Left ventricle myocardium superior (tissue), 1 donor: ENCODE data around the gene PPM1J. TPM values are rescaled to one million over a fixed set of nuclear protein-coding genes. Genes with fewer than 3 reads are reported as not detected.
A peak's percentile ranks its signal among the peaks of the same experiment; 100 is the strongest.

Experiments
- ATAC-seq: fragments of 200-7000 bp; cut with Tn5 transposase; one replicate; pipeline ENCODE4 v1.9.1; 2020; ENCODE audit warnings: mild to moderate bottlenecking, moderate library complexity
- DNase-seq: peaks from one replicate; pipeline ENCODE4 v3.0.0-alpha.2; 2020
- intact Hi-C: fragments of 100-400 bp; cut with micrococcal nuclease; formaldehyde crosslinking; loops from one replicate; pipeline ENCODE4 v1.11.0; 2022
- total RNA-seq: library from RNA; stranded (reverse); fragmentation: NEBNext Ultra II Directional; extraction: Animal tissue kit (Norgen Biotek cat#: 25700); gene quantifications from one replicate; pipeline ENCODE4 v1.2.1, GENCODE V29; 2021
- donor health status: DM: no; HTN: yes; CAD: no; lungs with severe emphysema.

Gene PPM1J
- total RNA-seq, 1 donor from 2014 or later: 7.2 TPM

DNA sequence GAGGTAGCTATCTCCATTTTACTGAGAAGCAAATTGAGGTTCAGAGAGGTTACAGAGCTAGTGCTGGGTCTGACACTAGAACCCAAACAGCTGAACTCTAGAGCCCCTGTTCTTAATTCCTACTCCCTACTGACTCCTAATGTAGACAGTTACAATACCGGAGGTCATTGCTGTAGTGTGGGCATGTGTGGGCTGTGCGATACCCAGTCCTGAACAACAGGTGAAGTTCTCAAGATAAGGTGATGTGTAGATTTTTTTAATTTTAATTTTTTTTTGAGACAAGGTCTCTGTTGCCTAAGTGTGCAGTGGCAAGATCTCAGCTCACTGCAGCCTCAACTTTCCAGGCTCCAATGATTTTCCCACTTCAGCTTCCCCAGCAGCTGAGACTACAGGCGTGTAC is 6.6 kb downstream of the PPM1J start:
- intact Hi-C loops: loop anchor here (10.0 kb wide), 1 partner anchor 314 kb away; the partner anchor contains the start of gene CTTNBP2NL
- ATAC-seq (no peak), DNase-seq (no peak)

DNA sequence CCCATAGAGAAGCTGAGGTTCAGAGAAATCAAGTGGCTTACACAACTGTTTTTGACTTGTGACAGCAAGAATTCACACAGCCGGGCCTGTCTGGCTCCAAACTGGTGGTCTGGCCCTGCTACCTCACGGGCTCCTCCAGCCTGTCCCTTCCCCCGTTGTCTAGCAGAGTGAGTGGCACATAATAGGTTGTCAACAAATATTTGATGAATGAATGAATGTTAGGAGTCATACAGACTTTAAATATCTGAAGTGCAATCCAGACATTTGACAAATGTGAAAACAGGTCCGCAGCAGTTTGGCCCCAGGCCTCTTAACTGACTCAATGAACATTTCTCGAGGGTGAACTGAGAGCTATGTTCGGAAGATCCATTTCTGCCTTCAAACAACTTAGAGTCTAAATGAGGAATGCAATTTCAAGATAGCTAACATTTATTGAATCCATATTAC is 7.1 kb downstream of the PPM1J start:
- DNase-seq (no peak), ATAC-seq (no peak)
- intact Hi-C loops: loop anchor here (10.0 kb wide), 1 partner anchor 313 kb away; the partner anchor contains the start of gene CTTNBP2NL

DNA sequence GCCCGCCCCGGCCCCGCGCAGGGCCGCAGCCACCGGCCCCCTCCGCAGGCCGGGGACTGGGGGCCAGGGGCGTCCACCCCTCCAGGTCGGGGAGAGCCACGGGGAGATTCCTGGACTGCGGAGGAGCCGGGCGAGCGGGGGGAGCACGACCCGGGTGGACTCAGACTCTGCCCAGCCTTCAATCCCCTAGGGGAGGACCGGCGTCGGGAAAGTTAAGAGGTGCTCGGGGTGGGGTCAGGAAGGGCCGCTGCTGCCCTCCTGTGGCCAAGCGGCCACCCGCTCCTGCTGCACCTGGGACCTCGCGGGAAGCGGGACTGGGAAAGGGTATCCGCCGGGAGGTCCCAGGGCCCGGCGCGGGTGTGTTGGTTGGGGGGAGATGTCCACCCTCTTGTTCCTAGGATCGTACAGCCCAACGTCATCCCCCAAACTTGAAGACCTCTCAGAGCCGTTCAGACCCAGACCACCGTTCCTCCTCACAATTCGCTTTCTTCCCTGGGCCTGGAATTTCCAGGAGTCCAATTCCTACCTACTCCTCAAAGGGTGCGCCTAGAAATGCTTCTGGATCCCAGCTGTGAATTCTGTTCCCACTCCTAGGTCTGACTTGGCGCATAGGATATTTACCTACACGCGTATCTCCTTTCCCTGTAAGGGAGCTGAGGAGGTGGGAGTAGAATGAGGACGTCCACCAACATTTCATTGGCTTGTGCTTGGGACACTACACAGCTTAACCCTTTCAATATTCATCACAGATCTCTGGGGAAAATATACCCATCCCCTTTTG is 7.7 kb downstream of the PPM1J start:
- intact Hi-C loops: loop anchor here (10.0 kb wide), 1 partner anchor 313 kb away; the partner anchor contains the start of gene CTTNBP2NL
- DNase-seq: peak; percentile 92
- peak; percentile 75 for ATAC-seq

DNA sequence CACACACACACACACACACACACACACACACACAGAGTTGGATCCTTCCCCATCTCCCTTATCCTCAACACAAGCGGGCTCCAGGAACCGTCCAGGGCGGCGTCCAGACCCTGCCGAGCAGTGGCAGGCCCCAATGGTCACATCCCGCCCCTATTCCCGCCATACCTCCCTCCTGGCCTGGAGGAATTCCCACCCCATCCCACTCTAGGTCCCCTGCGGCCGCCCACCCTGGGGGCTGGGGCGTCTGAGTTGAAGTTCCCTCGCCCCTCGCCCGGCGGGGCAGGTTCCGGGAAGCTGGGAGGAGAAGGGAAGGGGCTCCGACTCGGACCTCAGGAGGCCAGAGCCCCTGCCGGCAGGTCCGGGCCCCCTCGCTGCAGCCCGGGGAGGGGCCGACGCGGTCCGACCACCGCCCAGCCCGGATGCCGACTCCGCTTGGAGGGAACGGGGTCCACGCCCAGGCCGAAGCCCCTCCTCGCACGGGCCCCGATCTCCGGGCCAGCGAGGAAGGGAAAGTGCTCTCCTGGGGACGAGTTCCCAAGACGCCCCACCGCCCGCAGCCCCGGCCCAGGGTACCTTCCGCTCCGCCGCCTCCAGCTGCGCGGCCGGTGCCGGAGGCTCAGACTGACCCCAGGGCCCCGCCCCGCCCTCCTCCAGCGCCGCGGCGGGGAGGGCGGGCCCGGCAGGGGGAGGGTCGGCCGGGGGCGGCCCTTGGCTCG is 8.5 kb downstream of the PPM1J start, which contains the start of gene RHOC:
RHOC (minus strand) TSS at position 623 of the 716 bp plus-strand sequence. CDS start 3,328 bp downstream, outside the sequence.
- intact Hi-C loops: loop anchor here (10.0 kb wide), 1 partner anchor 312 kb away; the partner anchor contains the start of gene CTTNBP2NL
- ATAC-seq: peak; percentile 87
- peak; percentile 89 for DNase-seq

DNA sequence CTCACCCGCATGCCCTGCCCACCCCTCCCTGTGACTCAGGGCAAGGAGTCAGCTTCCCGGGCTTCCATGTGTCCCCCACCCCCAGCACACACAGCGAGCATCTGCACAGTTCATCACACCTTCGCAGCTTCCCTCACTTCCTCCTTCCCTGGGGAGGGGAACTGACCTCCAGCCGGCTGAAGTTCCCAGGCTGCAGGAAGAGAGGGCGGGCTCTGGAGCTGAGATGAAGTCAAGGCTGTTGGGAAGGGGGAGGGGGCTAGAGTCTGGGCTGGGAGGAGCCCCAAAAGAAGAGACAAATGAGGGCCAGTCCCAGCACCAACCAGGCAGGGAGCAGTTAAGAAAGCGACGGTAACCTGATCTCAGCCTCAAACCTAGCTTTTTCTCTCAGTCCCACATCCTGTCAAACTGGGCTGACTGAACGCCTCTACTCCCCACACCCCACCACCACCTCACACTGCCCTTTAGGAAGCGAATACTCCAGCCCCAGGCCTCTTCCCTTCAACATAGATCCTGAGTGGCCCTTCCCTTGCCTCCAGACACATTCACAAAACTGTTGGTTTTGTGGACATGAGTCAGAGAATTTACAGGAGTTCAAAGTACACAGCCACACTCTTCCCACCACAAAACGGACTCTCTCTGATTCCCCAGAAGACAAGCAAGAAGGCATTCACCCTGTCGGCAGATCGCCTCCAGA is 10.1 kb downstream of the PPM1J start:
- intact Hi-C loops: loop anchor here (10.0 kb wide), 1 partner anchor 310 kb away; the partner anchor contains the start of gene CTTNBP2NL
- peak; percentile 57 for ATAC-seq
- peak; percentile 85 for DNase-seq

DNA sequence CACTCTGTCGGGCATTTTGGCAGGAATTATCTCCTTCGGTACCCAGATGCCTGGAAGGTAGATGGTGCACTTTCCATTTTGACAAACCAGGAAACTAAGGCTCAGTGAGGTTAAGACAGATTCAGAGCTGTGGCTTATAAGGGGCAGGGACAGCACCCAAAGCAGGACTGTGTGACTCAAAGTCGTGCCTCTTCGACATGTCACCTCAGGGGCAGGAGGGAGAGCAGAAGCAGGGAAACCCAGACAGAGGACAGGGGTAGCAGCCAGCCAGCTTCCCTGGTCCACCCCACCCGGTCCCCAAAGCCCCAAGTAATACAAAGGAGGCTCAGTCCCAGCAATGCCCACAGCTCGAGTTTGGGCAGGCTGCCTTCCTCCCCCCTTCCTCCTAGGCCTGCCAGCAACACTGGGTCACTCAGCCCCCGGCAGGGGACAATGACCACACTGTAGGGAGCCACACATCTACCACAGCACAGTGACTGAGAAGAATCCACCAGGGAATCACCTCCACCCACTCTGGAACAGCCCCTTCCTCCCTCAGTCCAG is 10.7 kb downstream of the PPM1J start:
- ATAC-seq (no peak), DNase-seq (no peak)
- intact Hi-C loops: loop anchor here (10.0 kb wide), 1 partner anchor 310 kb away; the partner anchor contains the start of gene CTTNBP2NL

DNA sequence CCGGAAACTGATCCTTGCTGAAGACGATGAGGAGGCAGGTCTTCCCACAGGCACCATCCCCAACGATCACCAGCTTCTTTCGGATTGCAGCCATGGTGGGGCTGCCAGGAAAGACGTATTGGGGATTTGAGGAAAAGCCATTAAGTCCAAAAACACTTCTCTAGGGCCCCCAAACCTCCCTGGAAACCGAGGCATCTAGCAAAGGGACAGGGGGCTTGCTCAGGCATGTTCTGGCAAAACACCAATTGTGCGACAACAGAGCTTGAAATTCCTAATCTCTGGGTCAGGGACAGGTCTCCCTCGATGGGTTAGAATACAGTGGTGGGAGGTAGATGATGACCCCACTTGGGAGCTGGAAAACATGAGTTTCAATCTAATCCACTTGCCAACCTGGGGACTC is 11.4 kb downstream of the PPM1J start:
- intact Hi-C loops: loop anchor here (10.0 kb wide), 1 partner anchor 309 kb away; the partner anchor contains the start of gene CTTNBP2NL
- ATAC-seq (no peak), DNase-seq (no peak)

DNA sequence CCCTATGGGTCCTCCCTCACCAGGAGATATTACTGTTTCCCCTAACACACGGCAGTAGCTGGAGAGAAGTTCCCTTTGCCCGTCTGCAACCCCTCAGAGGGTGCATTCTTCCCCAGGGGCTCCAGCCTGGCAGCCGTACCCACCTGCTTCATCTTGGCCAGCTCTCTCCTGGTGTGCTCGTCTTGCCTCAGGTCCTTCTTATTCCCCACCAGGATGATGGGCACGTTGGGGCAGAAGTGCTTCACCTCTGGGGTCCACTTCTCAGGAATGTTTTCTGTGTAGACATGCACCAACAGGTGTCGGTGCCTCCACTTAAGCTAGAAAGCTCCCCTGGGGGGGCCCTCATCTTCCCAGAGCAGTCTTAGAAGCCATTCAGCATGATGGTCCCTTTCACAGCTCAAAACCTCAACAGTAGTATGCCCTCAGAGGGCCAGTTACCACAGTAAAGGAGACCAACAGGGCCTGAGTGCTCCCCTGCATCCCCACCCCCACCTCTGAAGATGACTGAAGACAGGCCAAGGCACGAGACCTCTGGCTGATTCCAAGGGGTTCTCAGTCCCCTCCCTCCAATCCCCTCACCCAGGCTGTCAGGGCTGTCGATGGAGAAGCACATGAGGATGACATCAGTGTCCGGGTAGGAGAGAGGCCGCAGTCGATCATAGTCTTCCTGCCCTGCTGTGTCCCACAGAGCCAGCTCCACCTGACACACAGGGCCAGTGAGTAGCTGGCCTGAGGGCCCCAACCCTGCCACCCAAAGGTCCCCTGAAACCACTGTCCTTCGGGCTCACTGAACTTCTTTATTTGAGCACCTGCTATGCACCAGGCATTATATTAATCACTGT is 12.5 kb downstream of the PPM1J start:
- intact Hi-C loops: loop anchor here (10.0 kb wide), 1 partner anchor 308 kb away; the partner anchor contains the start of gene CTTNBP2NL
- ATAC-seq: no peak
- DNase-seq: no peak

DNA sequence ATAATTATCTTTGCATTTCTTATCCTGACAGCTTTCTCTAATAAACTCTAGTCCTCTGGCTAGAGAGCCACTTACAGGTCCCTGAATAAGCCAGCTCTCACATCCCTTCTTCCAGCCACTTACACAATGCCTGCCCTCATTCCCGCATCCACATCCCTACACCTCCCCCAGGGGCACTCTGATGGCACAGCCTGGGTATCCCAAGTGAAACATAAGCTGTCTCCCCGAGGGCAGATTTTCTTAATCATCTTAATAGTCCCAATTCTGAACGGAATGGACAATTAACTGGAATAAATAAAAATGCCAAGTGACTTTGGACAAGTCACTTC is 13.1 kb downstream of the PPM1J start:
- DNase-seq (no peak), ATAC-seq (no peak)
- intact Hi-C loops: loop anchor here (10.0 kb wide), 1 partner anchor 307 kb away; the partner anchor contains the start of gene CTTNBP2NL

DNA sequence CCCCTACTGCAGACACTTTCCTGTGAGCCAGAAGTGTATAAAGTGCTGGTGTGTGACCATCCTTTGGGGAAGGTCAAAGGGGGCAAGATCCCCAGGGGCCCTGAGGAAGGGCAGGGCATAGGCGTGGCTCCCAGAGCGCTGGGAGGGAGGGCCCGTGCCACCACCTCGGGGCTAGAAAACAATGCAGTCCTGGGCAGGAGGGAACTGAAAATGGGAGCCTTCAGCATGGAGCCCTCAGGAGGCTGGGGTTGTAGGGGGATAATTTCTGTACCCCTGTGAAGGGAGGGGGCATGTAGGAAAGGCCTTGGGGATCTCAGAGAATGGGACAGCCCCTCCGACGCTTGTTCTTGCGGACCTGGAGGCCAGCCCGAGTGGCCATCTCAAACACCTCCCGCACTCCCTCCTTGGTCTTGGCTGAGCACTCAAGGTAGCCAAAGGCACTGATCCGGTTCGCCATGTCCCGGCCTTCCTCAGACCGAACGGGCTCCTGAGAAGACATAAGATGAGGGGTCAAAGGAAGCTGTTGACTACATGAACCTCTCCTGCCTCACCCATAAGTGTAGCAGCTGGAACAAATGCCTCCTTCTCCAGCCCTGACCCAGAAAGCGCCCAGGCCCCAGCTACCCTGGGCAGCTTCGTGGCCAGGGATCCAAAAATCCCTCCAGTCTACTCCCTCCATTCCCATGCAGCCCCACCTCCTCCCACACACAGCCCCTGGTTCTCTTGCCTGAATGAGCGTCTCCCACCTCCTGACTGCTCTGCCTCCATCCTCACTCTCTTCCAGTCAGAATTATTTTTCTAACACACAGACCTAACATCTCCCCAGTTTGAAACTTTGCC is 13.7 kb downstream of the PPM1J start:
- intact Hi-C loops: loop anchor here (10.0 kb wide), 1 partner anchor 307 kb away; the partner anchor contains the start of gene CTTNBP2NL
- ATAC-seq: peak; percentile 0
- DNase-seq: no peak

DNA sequence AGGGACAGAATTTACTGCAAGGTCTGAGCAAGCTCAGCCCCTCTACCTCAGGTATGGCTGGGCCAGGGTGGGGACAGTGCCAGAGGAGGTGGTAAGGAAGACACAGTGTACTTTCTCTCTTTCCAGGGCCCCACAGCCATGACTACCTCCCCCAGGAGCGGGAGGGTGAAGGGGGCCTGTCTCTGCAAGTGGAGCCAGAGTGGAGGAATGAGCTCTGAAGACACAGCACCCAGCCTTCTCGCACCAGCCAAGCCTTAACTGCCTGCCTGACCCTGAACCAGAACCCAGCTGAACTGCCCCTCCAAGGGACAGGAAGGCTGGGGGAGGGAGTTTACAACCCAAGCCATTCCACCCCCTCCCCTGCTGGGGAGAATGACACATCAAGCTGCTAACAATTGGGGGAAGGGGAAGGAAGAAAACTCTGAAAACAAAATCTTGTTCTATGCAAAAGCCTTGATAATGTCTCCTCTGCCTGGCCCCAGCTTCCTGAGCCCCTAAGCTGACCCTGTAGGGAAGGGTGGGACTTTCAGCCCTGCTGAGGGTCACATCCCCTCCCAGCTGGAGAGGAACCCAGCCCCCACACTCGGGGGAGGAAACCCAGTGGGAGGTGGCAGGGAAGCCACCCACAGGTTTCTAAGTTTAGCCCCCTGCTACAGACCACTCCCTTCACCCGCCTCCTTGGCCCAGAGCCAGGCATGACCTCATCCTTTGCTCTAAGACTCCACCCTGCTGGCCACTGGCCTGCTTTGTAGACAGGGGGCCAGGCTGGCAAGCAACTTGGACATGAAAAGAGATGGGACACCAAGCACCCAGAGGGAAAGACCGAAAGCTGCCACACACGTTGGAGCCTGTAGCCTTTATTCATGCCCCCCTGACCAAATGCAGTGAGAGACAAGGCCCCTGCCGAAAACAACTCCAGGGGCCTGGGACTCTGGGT is 14.6 kb downstream of the PPM1J start:
- ATAC-seq (peak; percentile 79), DNase-seq (peak; percentile 99)
- intact Hi-C loops: loop anchor here (10.0 kb wide), 1 partner anchor 306 kb away; the partner anchor contains the start of gene CTTNBP2NL

DNA sequence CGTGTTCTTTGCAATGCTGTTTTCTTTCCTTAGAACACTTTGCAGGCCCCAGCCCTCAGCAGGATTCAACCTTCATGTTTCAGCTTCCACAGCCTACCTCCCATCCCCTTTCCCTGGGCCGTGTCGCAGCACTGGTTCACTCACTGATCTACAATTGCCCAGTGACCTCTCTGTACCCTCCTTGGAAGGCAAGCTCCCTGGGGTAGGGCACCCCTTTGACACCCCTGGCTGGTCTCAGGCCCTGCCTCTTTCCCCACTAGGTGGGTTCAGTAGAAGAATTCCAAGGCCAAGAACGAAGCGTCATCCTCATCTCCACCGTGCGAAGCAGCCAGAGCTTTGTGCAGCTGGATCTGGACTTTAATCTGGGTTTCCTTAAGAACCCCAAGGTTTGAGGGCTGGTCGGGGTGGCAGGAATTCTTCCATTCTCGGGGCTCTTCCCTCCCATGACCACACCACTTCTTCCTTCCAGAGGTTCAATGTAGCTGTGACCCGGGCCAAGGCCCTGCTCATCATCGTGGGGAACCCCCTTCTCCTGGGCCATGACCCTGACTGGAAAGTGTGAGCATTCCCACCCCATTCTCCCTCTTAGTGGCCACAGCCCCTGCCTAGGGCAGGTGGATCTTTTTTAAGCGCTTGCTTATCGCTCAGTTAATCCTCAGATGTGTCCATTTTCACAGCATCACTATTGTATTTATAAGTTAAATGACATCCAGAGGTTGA is 15.5 kb downstream of the PPM1J start:
- intact Hi-C loops: loop anchor here (10.0 kb wide), 1 partner anchor 305 kb away; the partner anchor contains the start of gene CTTNBP2NL
- DNase-seq (no peak), ATAC-seq (no peak)

DNA sequence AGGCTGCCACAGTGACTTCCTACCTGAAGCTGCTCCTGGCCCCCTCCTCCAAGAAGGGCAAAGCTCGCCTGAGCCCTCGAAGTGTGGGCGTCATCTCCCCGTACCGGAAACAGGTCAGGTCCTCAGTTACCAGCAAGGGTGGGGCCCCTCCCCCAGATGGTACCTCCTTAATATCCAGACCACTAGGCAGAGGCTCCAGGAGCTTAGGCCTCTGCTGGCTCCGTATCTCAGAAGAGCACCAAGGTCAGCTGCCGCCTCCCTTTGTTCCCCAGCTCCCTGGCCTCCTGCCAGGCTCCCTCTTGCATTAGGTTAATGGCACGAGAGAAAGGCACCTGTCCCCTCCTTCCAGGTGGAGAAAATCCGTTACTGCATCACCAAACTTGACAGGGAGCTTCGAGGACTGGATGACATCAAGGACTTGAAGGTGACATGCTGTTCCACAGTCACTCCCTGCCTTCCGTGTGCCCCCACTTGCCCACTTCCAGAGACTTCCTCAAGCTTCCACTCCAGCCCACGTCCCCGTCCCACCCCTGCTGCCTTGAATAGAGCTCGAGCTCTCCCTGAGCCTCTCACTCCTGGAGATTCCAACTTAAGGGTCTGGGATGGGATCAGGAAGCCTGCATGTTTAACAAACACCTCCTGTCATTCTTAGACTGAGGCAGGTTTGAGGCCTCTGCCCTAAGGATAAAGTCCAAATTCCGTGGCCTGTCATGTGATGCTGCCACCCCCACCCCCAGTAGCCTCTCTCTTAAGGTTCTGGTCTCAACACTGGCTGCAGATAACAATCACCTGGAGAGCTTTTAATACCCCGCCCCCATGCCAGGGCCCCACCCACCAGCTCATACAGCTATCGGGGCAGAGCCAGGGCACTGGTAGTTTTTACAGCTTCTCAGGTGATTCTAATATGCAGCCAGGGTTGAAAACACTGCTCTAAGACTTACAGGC is 16.5 kb downstream of the PPM1J start:
- intact Hi-C loops: no loop called here
- ATAC-seq: no peak
- peak; percentile 77 for DNase-seq

DNA sequence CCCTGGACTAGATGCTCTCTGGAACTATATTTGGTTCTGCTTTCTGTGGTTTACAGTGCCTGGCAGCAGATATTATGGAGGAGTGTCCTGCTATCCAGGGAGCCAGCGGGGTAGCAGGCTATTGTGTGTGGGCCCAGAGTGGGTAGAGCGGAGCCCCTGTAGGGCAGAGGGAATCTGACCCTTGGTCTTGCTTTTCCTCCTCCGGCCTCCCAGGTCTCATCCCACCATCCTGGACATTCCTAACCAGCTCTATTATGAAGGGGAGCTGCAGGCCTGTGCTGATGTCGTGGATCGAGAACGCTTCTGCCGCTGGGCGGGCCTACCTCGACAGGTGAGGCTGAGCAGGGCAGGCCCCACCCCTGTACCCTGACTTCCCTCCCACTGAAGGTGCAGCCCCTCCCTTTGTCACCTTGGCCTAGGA is 17.3 kb downstream of the PPM1J start:
- ATAC-seq: no peak

More for the DNA sequence above, 17.3 kb downstream of the PPM1J start:
- no peak for DNase-seq
- intact Hi-C loops: no loop called here
